GM18868 (cell line): ENCODE data around the gene ANKRD16.
A peak's percentile ranks its signal among the peaks of the same experiment; 100 is the strongest.
"Not testable (repeated sequence)": the region's sequence is repeated elsewhere in the genome, so short reads cannot be mapped to it uniquely, and the experiment has no call there.

Source experiments
- ATAC-seq: cut with Tn5 transposase; IDR thresholded peaks from one replicate; pipeline ENCODE4 v1.9.1; 2021; ENCODE audit warnings: mild to moderate bottlenecking, moderate library complexity; ENCODE audit not compliant: unreplicated experiment

Gene ANKRD16

DNA sequence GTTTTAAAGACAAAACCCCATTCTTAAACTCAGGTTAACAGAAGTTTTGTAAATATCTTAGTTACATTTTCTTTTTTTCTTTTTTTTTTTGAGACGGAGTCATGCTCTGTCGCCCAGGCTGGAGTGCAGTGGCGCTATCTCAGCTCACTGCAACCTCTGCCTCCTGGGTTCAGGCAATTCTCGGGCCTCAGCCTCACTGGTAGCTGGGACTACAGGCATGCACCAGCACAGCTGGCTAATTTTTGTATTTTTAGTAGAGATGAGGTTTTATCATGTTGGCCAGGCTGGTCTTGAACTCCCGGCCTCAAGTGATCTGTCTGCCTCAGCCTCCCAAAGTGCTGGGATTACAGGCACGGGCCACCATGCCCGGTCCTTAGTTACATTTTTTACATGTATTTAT, 12.7 kb downstream of the ANKRD16 start:
- not testable (repeated sequence) for ATAC-seq

DNA sequence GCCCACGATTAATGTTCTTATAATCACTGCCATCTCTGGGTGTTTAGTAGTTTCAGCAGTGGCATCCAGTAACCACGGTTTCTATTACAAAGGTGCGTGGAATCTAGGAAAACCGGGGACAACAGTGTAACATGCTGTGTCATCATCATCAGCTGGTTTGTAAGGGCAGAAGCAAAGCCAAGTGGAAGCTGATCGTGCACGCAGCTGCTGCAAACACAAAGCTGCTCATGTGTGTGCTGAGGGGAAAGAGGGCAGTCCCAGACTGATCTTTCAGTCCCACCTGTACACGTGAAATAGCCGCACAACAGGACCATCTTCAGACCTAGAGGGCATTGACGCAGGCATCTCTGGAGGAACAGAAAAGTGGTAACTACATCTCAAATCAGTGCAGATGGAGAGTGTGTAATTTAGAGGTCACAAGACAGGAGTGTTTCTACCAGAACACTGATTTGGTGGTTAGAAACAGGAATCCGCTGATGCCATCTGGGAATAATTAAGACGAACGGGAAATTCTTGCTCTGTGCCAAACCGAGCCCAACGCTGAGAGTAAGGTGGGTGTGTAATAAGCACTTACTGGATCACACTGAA, 13.4 kb downstream of the ANKRD16 start:
- no peak for ATAC-seq

DNA sequence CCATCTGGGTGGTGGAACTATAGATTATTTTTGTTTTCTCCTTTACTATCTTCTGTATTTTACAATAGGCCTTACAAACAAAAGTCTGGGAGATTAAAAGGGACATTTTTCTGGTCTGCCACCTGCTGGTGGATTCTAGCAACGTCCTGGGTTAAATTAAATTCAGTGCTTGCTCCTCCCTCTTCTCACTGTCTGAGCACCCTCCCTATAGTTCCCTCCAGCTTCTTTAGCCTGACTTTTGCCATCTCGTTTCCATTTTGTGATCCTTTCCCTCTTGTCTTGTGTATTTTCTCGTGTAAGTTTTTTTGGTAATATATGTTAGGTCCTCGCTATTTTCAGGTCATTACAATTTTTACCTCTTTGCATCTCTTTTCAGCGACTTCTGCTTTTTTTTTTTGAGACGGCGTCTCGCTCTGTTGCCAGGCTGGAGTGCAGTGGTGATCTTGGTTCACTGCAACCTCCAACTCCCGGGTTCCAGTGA, 16.1 kb downstream of the ANKRD16 start:
- ATAC-seq: peak; percentile 83

DNA sequence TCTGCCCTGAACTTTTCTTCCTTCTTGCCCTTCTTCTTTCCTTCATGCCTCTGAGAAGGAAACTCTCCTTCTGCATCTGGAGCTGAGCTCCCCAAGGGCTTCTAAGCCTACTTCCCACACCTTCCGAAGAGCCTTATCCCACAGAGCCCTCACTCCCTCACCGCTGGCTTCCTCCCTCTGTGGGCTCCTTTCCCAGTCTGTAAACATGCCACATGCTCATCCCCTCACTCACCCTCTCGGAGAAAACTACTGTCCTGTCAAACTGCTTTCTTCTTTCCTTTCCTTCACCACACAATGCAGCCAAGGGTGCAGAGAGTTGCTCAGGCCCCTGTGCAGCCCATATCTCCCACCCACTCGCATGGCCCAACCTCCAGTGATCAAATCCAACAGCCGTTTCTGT, 18.1 kb downstream of the ANKRD16 start:
- ATAC-seq: no peak

DNA sequence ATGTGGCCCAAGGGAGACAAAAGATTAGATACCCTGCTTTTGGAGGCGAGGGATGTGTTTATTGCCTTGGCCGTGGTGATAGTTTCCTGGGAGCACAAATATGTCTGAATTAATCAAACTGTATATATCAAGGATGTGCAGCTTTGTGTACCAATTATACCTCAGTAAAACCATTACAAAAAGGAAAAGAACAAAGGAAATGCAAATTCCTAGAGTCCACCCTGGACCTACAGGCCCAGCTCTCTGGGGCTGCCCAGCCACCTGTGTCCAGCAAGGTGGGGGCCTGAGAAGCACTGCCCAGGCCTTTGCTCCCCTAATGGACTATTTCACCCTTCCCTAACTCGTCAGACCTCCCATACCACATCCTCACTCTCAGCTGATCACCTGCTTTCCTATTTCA, 20.5 kb downstream of the ANKRD16 start:
- no peak for ATAC-seq

DNA sequence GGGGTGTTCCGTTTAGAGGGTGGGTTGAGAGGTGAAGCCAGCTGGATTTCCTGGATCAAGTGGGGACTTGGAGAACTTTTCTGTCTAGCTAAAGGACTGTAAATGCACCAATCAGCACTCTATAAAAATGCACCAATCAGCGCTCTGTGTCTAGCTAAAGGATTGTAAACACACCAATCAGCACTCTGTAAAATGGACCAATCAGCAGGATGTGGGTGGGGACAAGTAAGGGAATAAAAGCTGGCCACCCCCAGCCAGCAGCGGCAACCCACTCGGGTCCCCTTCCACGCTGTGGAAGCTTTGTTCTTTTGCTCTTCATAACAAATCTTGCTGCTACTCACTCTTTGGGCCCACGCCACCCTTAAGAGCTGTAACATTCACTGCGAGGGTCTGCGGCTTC, 21.3 kb downstream of the ANKRD16 start:
- not testable (repeated sequence) for ATAC-seq

DNA sequence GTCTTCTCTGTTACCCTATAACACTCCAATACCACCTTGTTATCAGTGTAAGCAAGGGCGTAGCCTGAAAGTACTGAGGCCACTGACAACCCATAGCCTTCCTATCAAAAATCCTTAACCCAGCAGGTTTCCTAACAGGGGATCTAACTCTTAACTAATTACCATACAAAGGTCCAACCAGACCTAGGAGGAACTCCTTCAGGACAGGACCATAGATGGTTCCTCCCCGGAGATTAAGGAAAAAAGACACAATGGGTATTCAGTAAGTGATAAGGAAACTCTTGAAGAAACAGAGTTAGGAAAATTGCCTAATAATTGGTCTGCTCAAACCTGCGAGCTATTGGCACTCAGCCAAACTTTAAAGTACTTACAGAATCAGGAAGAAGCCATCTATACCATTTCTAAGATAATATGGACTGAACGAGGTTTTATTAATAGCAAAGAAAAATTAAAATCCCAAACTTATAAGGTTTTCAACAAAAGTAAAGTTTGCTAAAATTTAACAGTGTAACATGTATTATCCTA, 22.5 kb downstream of the ANKRD16 start:
- not testable (repeated sequence) for ATAC-seq

DNA sequence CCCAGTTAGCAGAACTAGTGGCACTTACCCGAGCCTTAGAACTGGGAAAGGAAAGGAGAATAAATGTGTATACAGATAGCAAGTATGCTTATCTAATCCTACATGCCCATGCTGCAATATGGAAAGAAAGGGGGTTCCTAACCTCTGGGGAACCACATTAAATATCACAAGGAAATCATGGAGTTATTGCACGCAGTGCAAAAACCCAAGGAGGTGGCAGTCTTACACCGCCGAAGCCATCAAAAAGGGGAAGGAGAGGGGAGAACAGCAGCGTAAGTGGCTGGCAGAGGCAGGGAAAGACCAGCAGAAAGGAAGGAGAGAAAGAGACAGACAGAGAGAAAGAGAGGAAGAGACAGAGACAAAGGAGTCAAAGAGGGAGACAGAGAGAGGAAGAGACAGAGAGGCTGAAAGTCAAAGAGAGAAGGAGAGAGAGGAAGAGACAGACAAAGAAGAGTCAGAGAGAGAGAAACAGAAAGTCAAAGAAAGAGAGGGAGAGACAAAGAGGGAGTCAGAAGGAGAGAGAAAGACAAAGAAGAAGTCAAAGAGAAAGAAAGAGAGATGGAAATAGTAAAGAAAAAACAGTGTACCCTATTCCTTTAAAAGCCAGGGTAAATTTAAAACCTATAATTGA, 23.1 kb downstream of the ANKRD16 start:
- ATAC-seq: not testable (repeated sequence)

DNA sequence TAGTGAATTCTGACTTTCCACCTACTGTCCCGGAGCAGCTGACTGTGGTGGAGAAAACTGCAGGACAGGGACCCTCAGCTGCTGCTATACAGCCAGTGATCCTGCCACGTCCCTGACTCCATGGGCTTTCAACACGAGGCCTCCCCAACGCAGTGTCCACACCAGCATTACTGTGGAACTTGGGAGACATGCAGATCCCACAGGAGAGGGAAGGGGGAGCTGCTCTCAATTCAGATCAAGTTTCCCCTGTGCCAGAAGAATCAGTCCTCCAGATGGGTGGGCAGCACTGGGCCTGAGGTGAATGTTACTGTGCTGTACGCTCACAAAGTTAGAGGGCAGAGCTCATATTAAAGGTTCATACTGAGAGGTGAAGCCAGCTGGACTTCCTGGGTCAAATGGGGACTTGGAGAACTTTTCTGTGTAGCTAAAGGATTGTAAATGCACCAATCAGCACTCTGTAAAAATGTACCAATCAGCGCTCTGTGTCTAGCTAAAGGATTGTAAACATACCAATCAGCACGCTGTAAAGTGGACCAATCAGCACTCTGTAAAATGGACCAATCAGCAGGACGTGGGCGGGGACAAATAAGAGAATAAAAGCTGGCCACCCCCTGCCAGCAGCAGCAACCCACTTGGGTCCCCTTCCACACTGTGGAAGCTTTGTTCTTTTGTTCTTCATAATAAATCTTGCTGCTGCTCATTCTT, 26.6 kb downstream of the ANKRD16 start:
- not testable (repeated sequence) for ATAC-seq

DNA sequence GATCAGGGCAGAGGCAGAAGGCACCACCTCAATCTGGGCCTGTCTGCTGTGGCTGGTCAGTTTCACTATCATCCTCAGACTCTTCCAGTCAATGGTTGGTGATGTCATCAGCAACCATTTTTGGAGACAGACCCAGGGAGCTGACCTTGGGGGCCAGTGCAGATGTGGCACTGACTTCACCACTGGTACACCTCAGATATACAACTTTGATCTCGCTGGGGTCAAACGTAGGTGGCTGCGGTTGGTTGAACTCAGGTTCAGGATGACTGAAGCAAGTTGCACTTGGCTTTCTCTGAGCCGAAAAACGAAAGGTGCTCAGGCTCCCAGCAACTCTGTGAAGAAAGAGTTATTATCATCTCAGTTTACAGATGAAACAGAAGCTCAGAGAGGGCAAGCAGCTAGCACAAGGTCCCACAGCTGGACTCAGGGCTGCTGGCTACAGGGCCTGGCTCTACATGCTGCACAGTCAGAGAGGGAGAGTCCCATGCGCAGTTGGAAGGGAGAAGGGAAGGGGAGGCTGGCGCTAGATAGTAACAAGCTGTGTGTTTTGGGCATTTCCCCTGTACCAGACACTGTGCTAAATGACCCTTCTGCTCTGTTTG, 27.2 kb downstream of the ANKRD16 start:
- ATAC-seq: peak; percentile 92

DNA sequence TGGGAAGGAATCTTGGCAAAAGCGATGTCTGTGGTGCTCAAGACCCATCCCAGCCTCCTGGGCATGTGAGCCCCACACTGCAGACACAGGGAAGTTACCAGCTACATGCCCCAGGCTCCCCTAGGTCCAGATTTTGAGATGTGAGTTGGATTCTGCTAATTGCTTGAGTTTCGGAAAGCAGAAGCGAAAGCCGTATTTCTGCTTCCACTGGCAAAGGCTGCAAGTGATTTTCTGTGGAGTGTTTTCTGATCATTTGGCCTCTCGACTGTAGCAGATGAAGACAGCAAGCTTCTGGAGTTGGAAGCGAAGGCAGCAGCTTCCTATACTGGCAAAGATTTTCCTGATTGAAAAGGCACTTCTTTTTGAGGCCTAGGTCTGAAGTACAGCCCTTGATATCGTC, 29.6 kb downstream of the ANKRD16 start:
- ATAC-seq: no peak

DNA sequence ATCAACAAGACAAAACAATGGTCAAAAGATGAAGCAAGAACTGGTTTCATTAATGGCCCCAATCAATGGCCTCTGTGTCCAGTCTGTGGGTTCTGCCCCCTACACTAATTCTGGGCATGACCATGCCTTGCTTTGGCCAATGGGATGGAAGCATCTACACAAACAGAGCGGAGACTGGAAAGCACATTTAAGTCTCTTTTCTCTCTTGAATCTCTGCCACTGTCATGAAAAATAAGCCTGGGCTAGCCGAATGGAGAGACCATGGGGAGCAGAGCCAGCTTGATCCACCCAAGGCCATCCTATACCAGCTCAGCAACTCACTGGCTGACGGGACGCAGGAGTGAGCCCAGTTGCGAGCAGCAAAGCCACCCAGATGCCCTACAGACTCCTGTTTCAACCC, 30.9 kb downstream of the ANKRD16 start:
- ATAC-seq: no peak

DNA sequence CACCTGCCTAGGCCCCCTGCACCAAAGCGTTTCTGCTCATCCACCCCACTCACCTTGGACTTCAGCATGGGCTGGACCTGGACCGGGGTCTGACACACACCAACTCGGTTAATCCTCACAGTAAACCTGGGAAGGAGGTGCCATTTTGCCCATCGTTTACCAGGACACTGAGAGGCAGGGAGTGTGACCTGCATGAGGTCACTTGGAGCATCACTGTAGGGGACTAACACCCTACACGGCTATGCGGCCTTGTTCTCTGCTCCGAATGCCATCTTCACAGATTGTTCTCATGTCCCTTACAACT, 33.0 kb downstream of the ANKRD16 start:
- ATAC-seq: no peak

DNA sequence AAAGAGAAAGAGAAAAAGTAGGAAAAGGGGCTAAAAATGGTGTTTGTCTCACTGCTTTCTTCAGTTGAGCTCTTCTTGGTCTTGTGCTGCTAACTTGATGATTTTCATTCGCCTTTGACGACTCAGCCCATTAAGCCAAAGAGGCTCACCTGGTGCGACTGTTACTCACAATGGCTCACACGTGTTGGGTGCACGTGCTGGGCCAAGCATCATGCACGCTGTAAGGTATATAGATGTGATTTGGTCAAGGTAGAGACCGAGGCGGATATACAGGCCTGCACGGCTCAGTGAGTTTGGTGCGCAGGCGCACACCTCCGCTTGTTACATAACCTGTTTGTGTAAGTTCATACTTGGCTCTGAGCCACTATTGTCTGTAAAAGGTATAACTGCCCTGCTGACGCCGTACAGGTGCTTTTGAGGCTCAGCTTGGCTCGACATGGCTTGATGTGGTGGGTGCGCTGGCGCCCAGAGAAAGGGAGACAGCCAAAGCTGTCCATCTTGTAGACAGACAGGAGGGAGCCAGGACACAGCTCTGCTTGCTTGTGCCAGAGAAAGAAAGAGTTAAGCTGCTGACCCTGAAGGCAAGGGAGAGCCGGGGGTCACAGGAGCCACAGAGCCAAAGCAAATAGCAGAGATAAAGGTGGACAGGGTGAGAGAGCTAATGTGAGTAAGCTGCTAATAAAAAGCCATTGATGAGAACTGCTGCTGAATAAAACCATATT, 33.6 kb downstream of the ANKRD16 start:
- no peak for ATAC-seq

DNA sequence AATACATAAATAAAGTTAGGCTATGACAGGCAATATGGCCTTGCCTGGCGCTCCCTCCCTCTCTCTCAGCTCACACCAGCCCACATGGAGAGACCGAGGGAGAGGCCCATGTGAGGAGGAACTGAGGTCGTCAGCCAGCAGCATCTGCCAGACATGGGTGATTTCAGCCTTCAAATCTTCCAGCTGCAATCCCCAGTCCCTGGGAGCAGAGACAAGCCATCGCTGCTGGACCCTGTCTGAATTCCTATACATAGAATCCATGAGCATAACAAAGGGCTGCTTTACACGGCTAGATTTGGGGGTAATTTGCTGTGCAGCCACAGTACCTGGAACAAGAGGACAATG, 35.6 kb downstream of the ANKRD16 start:
- no peak for ATAC-seq

DNA sequence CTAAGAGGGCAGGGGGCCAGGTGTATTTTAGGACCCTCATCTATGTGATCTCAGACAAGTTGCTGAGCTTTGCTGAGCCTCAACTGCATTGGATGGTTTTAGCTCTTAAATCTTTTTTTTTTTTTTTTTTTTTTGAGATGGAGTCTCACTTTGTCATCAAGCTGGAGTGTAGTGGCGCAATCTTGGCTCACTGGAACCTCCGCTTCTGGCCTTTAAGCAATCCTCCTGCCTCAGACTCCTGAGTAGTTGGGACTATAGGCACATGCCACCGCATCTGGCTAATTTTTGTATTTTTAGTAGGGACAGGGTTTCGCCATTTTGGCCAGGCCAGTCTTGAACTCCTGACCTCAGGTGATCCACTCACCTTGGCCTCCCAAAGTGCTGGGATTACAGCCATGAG, 43.0 kb downstream of the ANKRD16 start:
- not testable (repeated sequence) for ATAC-seq

DNA sequence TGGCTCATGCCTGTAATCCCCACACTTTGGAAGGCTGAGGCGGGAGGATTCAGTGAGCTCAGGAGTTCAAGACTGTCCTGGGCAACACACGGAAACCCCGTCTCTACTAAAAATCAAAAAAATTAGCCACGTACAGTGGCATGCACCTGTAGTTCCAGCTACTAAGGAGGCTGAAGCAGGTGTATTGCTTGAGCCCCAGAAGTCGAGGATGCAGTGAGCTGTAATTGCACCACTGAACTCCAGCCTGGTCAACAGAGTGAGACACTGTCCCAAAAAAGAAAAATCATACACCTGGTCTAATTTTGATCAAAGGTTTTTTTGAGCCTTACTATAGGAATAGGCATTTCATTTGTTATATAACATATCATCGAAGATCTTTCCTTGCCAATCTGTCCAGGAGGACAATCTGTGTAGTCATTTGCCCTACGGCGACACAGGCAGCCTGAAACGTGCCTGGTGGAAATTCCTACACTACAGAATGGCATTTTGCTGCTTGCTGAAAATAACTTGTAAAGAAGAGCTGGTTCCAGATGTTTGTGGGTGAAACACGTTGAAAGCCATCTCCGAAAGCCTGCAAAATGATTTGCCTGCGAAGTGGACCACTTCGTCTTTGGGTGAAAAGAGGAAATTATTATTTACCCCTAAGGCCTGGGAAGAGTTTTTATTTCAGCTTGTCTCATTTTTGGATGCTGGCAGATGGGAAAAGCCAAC, 45.2 kb downstream of the ANKRD16 start:
- no peak for ATAC-seq

DNA sequence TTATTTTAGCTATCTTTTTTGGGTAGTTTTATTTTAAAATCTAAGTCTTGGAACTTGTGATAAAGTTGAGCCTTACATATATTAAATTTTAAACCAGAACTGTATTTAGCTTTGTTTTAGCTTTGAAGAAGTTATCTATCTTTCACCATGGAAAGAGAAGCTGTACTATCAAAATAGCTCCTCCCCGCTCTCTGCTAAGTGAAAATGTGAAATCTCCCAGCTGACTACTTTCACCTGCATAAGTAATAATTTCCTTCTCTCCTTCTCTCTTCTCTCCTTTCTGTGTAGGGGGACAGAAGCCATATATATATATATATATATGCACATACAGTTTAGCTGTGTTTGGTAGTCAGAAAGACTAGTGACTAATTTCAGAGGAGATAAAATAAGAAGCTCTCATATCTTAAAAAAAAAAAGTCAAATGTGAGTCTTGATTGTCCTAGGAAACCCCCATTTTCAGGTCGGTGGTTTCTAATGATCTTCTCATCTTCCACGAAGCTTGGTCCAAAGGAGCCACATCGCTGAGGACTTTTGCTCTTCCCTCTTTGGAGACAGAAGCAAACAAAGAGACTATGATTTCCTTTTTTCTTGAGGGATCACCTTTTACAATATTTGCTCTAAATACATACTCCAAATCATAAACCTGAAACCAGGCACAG, 45.9 kb downstream of the ANKRD16 start:
- peak; percentile 21 for ATAC-seq

DNA sequence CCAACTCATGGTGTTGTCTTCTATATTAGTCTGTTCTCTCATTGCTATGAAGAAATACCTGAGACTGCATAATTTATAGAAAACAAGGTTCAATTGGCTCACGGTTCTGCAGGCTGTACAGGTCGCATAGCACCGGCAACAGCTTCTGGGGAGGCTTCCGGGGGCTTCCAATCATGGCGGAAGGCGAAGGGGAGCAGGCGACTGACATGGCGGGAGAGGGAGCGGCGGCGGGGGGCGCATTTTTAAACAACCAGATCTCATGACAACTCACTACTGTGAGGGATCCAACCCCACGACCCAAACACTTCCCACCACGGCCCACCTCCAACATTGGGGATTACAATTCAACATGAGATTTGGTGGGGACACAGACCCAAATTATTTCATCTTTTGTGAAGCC, 47.7 kb downstream of the ANKRD16 start:
- ATAC-seq: no peak
